Adipocyte (in vitro differentiated cells): ENCODE results near the gene TGIF1.

Source experiments
- DNase-seq: peaks from one replicate; pipeline ENCODE4 v3.0.0-alpha.2; 2015; ENCODE audit warnings: low read depth
- H3K27me3 ChIP-seq: replicated peaks from 2 replicates; pipeline ENCODE4 v1.7.0; 2013; ENCODE audit warnings: mild to moderate bottlenecking, low read length, moderate library complexity; ENCODE audit not compliant: control insufficient read depth, insufficient read depth
- H3K36me3 ChIP-seq: 2 replicates; pipeline ENCODE4 v1.7.0; 2013; ENCODE audit warnings: low read length, mild to moderate bottlenecking, moderate library complexity; ENCODE audit not compliant: control insufficient read depth, insufficient read depth, severe bottlenecking
- H3K4me1 ChIP-seq: 2 replicates; pipeline ENCODE4 v1.7.0; 2013; ENCODE audit warnings: mild to moderate bottlenecking, low read length, moderate library complexity; ENCODE audit not compliant: control insufficient read depth, insufficient read depth
- H3K4me3 ChIP-seq: 2 replicates; pipeline ENCODE4 v1.7.0; 2013; ENCODE audit warnings: mild to moderate bottlenecking, low read length, moderate library complexity
- H3K9ac ChIP-seq: 2 replicates; pipeline ENCODE4 v1.7.0; 2013; ENCODE audit warnings: mild to moderate bottlenecking, low read length, moderate library complexity
- H3K9me3 ChIP-seq: 2 replicates; pipeline ENCODE4 v1.7.0; 2013; ENCODE audit warnings: mild to moderate bottlenecking, low read length, moderate library complexity; ENCODE audit not compliant: control insufficient read depth

Gene TGIF1

GRCh38 chr18:3451183-3451988 is 1.4 kb downstream of the TGIF1 start:
- H3K4me1 ChIP-seq, result peaks cover 39% of the 10 kb centered on the region
- peaks cover 3% of the 10 kb centered on the region for H3K36me3 ChIP-seq
- H3K4me3 ChIP-seq, result peak overlapping the region; percentile 96
- DNase-seq, result peak; percentile 96
- no peaks in the 10 kb centered on the region for H3K9me3 ChIP-seq
- no peaks in the 10 kb centered on the region for H3K27me3 ChIP-seq
- H3K9ac ChIP-seq, result peak overlapping the region; percentile 99

GRCh38 chr18:3451989-3452749 is 2.2 kb downstream of the TGIF1 start:
- peak overlapping the region; percentile 96 for H3K4me3 ChIP-seq
- H3K9ac ChIP-seq, result peak overlapping the region; percentile 99
- DNase-seq, result peak; percentile 71
- no peaks in the 10 kb centered on the region for H3K27me3 ChIP-seq
- no peaks in the 10 kb centered on the region for H3K9me3 ChIP-seq
- H3K36me3 ChIP-seq, result peaks cover 11% of the 10 kb centered on the region
- H3K4me1 ChIP-seq, result peaks cover 36% of the 10 kb centered on the region

- DNase-seq, result peak; percentile 38
Measured at GRCh38 chr18:3452750-3453539, 3.0 kb downstream of the TGIF1 start.

GRCh38 chr18:3453540-3454364 is 3.8 kb downstream of the TGIF1 start:
- Histone ChIP-seq H3K9me3 (no peaks in the 10 kb centered on the region), H3K4me1 (peaks cover 39% of the 10 kb centered on the region), H3K9ac (peak overlapping the region; percentile 99), H3K36me3 (peaks cover 27% of the 10 kb centered on the region), H3K27me3 (no peaks in the 10 kb centered on the region), H3K4me3 (peak overlapping the region; percentile 96)
- DNase-seq, result peak; percentile 95

More at GRCh38 chr18:3452750-3453539, 3.0 kb downstream of the TGIF1 start:
- no peaks in the 10 kb centered on the region for H3K27me3 ChIP-seq
- peak overlapping the region; percentile 96 for H3K4me3 ChIP-seq
- peak overlapping the region; percentile 99 for H3K9ac ChIP-seq
- peaks cover 36% of the 10 kb centered on the region for H3K4me1 ChIP-seq
- H3K36me3 ChIP-seq, result peaks cover 19% of the 10 kb centered on the region
- no peaks in the 10 kb centered on the region for H3K9me3 ChIP-seq

- H3K4me3 ChIP-seq, result peak overlapping the region; percentile 96
- H3K9ac ChIP-seq, result peak overlapping the region; percentile 99
- H3K27me3 ChIP-seq, result no peaks in the 10 kb centered on the region
- H3K4me1 ChIP-seq, result peaks cover 47% of the 10 kb centered on the region
- peak; percentile 79 for DNase-seq
- no peaks in the 10 kb centered on the region for H3K9me3 ChIP-seq
- H3K36me3 ChIP-seq, result peaks cover 35% of the 10 kb centered on the region
Measured at GRCh38 chr18:3454365-3455089, 4.6 kb downstream of the TGIF1 start.

- DNase-seq, result no peak
- peak overlapping the region; percentile 99 for H3K9ac ChIP-seq
- peaks cover 50% of the 10 kb centered on the region for H3K4me1 ChIP-seq
- no peaks in the 10 kb centered on the region for H3K9me3 ChIP-seq
- peaks cover 39% of the 10 kb centered on the region for H3K36me3 ChIP-seq
- H3K4me3 ChIP-seq, result peak overlapping the region; percentile 96
- no peaks in the 10 kb centered on the region for H3K27me3 ChIP-seq
Measured at GRCh38 chr18:3455090-3455635, 5.2 kb downstream of the TGIF1 start.

- Histone ChIP-seq H3K27me3 (no peaks in the 10 kb centered on the region), H3K4me3 (peak overlapping the region; percentile 96), H3K4me1 (peaks cover 50% of the 10 kb centered on the region), H3K36me3 (peaks cover 47% of the 10 kb centered on the region), H3K9me3 (peaks cover 6% of the 10 kb centered on the region), H3K9ac (peak overlapping the region; percentile 99)
- peak; percentile 57 for DNase-seq
Measured at GRCh38 chr18:3455907-3456685, 6.1 kb downstream of the TGIF1 start.

- H3K4me3 ChIP-seq, result no peak overlapping the region
- peaks cover 50% of the 10 kb centered on the region for H3K4me1 ChIP-seq
Measured at GRCh38 chr18:3456686-3457069, 6.7 kb downstream of the TGIF1 start.

GRCh38 chr18:3457261-3457724 is 7.3 kb downstream of the TGIF1 start:
- H3K27me3 ChIP-seq, result no peaks in the 10 kb centered on the region
- H3K4me1 ChIP-seq, result peaks cover 50% of the 10 kb centered on the region
- peaks cover 59% of the 10 kb centered on the region for H3K36me3 ChIP-seq
- H3K9ac ChIP-seq, result no peak overlapping the region
- no peak for DNase-seq
- H3K9me3 ChIP-seq, result peaks cover 8% of the 10 kb centered on the region
- H3K4me3 ChIP-seq, result no peak overlapping the region

More at GRCh38 chr18:3456686-3457069, 6.7 kb downstream of the TGIF1 start:
- H3K27me3 ChIP-seq, result no peaks in the 10 kb centered on the region
- peaks cover 8% of the 10 kb centered on the region for H3K9me3 ChIP-seq
- H3K36me3 ChIP-seq, result peaks cover 53% of the 10 kb centered on the region
- DNase-seq, result no peak
- H3K9ac ChIP-seq, result no peak overlapping the region
